Measurements from ENCODE around the gene MAP3K13. TPM values are rescaled to one million over a fixed set of nuclear protein-coding genes. Genes with fewer than 3 reads are reported as not detected.
"Not testable (repeated sequence)": the region's sequence is repeated elsewhere in the genome, so short reads cannot be mapped to it uniquely, and the experiment has no call there.

MAP3K13 gene
- total RNA-seq, 4 donors from 2014 or later: 8.4 to 18.0 (median 13.6) TPM

DNA sequence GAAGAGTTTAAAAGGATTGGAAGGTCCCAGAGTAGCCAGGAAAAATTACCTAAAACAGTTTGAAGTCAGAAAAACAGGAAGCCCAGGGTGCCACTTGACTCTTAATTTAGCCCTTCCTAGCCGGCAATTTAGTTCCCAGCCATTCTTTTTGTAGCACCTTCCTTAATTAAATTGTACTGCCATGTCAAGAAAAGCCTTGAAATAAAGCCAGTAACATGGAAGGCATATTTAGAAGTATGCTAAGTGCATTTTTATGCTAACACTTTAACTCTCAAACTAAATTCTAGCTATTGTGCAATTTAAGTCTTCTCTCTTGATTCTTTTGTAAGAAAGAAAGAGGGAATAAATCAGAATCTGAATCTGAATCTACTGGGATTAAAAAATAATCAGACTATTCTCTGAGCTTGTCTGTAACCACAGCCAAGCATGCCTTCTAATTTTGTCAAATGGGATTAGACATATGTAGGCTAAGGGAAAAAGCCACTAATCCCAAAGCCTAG, 43.2 kb downstream of the MAP3K13 start:
- no peaks in the 10 kb centered on the region for H3K4me1 ChIP-seq

DNA sequence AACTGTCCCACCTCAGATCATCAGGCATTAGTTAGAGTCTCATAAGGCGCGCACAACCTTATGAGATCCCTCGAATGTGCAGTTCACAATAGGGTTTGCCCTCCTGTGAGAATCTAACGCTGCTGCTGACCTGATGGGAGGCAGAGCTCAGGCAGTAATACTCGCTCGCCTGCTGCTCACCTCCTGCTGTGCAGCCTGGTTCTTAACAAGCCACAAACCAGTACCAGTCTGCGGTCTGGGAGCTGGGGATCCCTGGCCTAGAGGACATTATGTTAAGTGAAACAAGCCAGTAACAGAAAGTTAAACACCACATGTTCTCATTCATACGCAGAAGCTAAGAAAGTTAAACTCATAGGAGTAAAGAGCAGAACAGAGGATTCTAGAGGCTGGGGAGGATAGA, 47.0 kb downstream of the MAP3K13 start:
- no peak overlapping the region for H3K4me3 ChIP-seq
- DNase-seq (ENCODE audit: low spot score in 2 of 2): no peak
- WGBS, 2 donors: 76% methylated on average over 6 to 8 of the region's 8 CpGs
- H3K36me3 ChIP-seq: no peaks in the 10 kb centered on the region
- no peak overlapping the region for H3K27ac ChIP-seq
- TF ChIP-seq EP300 (IDR thresholded peaks at IDR 0.05) (no peak), POLR2A (IDR thresholded peaks at IDR 0.05) (no peak)
- TF ChIP-seq, protein P1, sequence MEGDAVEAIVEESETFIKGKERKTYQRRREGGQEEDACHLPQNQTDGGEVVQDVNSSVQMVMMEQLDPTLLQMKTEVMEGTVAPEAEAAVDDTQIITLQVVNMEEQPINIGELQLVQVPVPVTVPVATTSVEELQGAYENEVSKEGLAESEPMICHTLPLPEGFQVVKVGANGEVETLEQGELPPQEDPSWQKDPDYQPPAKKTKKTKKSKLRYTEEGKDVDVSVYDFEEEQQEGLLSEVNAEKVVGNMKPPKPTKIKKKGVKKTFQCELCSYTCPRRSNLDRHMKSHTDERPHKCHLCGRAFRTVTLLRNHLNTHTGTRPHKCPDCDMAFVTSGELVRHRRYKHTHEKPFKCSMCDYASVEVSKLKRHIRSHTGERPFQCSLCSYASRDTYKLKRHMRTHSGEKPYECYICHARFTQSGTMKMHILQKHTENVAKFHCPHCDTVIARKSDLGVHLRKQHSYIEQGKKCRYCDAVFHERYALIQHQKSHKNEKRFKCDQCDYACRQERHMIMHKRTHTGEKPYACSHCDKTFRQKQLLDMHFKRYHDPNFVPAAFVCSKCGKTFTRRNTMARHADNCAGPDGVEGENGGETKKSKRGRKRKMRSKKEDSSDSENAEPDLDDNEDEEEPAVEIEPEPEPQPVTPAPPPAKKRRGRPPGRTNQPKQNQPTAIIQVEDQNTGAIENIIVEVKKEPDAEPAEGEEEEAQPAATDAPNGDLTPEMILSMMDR (IDR thresholded peaks at IDR 0.05): no peak
- H3K27me3 ChIP-seq: no peaks in the 10 kb centered on the region
- no peaks in the 10 kb centered on the region for H3K4me1 ChIP-seq
- H3K9me3 ChIP-seq: no peaks in the 10 kb centered on the region

More for the DNA sequence above, 43.2 kb downstream of the MAP3K13 start:
- TF ChIP-seq, protein P1 (IDR thresholded peaks at IDR 0.05): no peak
- TF ChIP-seq EP300 (IDR thresholded peaks at IDR 0.05) (no peak), POLR2A (IDR thresholded peaks at IDR 0.05) (no peak)
- H3K4me3 ChIP-seq: no peak overlapping the region
- 27 to 30% methylated on average over 1 of the region's 1 CpG for WGBS, 2 donors
- no peak for DNase-seq (ENCODE audit: low spot score in 2 of 2)
- no peaks in the 10 kb centered on the region for H3K9me3 ChIP-seq
- H3K27ac ChIP-seq: no peak overlapping the region
- no peaks in the 10 kb centered on the region for H3K27me3 ChIP-seq
- no peaks in the 10 kb centered on the region for H3K36me3 ChIP-seq

DNA sequence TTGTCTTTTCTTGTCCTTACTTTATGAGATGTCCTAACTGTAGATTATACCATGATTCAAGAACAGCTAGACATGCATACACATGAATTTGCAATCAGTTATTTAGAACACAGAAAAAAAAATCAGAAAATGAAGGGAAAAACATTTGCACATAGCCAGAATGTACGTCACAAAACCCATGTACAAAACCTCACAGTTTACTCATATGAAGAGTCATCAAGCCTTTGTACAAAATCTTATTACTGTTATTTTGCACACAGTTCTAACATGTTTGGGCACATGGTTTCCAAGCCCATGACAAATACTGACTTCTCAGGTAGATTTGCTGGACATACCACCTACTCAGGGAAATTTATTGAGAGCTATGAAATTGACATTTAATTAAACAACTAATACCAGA, 48.2 kb downstream of the MAP3K13 start:
- no peak overlapping the region for H3K27ac ChIP-seq
- 79 to 88% methylated on average over 1 of the region's 1 CpG for WGBS, 2 donors
- no peak overlapping the region for H3K4me3 ChIP-seq
- no peaks in the 10 kb centered on the region for H3K4me1 ChIP-seq
- TF ChIP-seq POLR2A (IDR thresholded peaks at IDR 0.05) (no peak), EP300 (IDR thresholded peaks at IDR 0.05) (no peak)
- TF ChIP-seq, protein P1 (IDR thresholded peaks at IDR 0.05): no peak
- H3K36me3 ChIP-seq: no peaks in the 10 kb centered on the region
- no peaks in the 10 kb centered on the region for H3K9me3 ChIP-seq
- H3K27me3 ChIP-seq: no peaks in the 10 kb centered on the region
- DNase-seq (ENCODE audit: low spot score in 2 of 2): no peak

DNA sequence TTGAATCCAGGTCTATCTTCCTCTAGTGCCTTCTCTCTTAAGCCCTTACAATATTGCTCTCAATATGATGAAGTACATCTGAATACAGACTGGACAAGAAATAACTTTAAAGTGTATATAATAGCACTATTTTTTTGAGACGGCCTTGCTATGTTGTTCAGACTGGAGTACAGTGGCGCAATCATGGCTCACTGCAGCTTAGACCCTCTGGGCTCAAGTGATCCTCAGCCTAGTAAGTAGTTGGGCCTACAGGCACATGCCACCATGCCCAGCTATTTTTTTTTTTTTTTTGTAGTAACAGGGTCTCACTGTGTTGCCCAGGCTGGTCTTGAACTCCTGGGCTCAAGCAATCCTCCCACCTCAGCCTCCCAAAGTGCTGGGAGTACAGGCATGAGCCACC, 53.6 kb downstream of the MAP3K13 start:
- H3K27ac ChIP-seq: no peak overlapping the region
- no peaks in the 10 kb centered on the region for H3K9me3 ChIP-seq
- WGBS, 2 donors: 84 to 100% methylated on average over 2 of the region's 2 CpGs
- no peak for TF ChIP-seq EP300 (IDR thresholded peaks at IDR 0.05)
- TF ChIP-seq, protein P1 (IDR thresholded peaks at IDR 0.05): no peak
- no peak for TF ChIP-seq POLR2A (IDR thresholded peaks at IDR 0.05)
- H3K27me3 ChIP-seq: no peaks in the 10 kb centered on the region
- no peaks in the 10 kb centered on the region for H3K36me3 ChIP-seq
- H3K4me1 ChIP-seq: no peaks in the 10 kb centered on the region
- no peak for DNase-seq (ENCODE audit: low spot score in 2 of 2)
- H3K4me3 ChIP-seq: no peak overlapping the region

DNA sequence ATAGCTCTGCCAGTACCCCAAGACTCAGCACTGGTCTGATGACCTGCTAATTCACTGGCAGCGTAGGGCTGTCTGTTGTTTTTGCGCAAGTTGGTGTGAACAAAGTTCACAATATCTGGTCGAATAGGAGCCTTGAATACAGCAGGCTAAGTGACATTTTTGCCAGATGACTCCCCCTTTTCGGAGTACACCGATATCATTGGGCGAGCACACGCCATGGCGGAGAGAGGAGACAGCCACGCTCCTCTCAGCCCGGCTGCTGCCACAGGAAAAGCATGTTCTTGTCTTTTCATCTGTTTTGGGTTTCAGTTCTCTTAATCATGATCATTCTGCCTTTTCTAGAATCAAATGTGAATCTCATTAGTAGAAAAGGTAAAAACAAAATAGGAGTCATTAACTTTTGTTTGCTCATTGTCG, 55.6 kb downstream of the MAP3K13 start:
- not testable (repeated sequence) for DNase-seq (ENCODE audit: low spot score in 2 of 2); H3K4me3 ChIP-seq; H3K27me3 ChIP-seq; H3K4me1 ChIP-seq; H3K27ac ChIP-seq; H3K36me3 ChIP-seq; H3K9me3 ChIP-seq
- WGBS, 2 donors: 92 to 93% methylated on average over 11 of the region's 11 CpGs

DNA sequence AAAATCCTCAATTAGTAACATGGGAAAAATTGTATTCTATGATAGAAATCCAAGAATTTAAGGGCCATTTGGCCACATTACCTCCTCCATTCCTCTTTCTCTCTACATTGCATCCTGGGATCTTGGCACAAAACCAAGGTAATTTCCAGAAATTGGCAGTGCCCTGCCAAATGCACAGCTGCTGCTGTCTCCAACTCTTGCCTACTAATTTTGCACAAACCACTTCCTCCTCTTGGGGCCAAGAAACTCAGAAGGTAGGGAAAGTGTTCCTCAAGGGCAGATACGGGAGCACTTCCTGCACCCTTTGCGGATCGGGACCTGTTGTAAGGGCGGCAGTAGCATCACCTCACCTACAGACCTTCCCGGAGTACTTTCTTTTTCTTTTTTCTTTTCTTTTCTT, 57.8 kb downstream of the MAP3K13 start:
- 83 to 85% methylated on average over 5 of the region's 5 CpGs for WGBS, 2 donors
- TF ChIP-seq EP300 (IDR thresholded peaks at IDR 0.05) (peak in 1 of 2 donors; percentile 9), POLR2A (IDR thresholded peaks at IDR 0.05) (no peak)
- TF ChIP-seq, protein P1 (IDR thresholded peaks at IDR 0.05): no peak

More for the DNA sequence above, 57.8 kb downstream of the MAP3K13 start:
- peak in 1 of 2 donors; percentile 26 for DNase-seq (ENCODE audit: low spot score in 2 of 2)
- Histone ChIP-seq H3K4me1 (no peaks in the 10 kb centered on the region), H3K27ac (no peak overlapping the region), H3K4me3 (no peak overlapping the region), H3K27me3 (no peaks in the 10 kb centered on the region), H3K9me3 (no peaks in the 10 kb centered on the region), H3K36me3 (no peaks in the 10 kb centered on the region)
